HuH-7 (cell line): ENCODE data around the gene MAPRE2.
"Not testable (repeated sequence)": the region's sequence is repeated elsewhere in the genome, so short reads cannot be mapped to it uniquely, and the experiment has no call there.

Experiments used
- DNase-seq: peaks from one replicate; pipeline ENCODE4 v3.0.0; 2011; ENCODE audit warnings: low spot score

MAPRE2 gene

GRCh38 chr18:35091841-35092240, 50.6 kb downstream of the MAPRE2 start:
- DNase-seq, result no peak

- DNase-seq, result no peak
These were observed 54.9 kb downstream of the MAPRE2 start for GRCh38 chr18:35095983-35096676.

- DNase-seq, result no peak
These were observed 55.4 kb downstream of the MAPRE2 start for GRCh38 chr18:35096677-35097011.

GRCh38 chr18:35097195-35097594, 56.0 kb downstream of the MAPRE2 start:
- DNase-seq, result no peak

GRCh38 chr18:35097763-35098162, 56.5 kb downstream of the MAPRE2 start:
- DNase-seq, result no peak

- no peak for DNase-seq
These were observed 58.7 kb downstream of the MAPRE2 start for GRCh38 chr18:35099911-35100310.

- DNase-seq, result no peak
These were observed 63.3 kb downstream of the MAPRE2 start for GRCh38 chr18:35104391-35105051.

DNA sequence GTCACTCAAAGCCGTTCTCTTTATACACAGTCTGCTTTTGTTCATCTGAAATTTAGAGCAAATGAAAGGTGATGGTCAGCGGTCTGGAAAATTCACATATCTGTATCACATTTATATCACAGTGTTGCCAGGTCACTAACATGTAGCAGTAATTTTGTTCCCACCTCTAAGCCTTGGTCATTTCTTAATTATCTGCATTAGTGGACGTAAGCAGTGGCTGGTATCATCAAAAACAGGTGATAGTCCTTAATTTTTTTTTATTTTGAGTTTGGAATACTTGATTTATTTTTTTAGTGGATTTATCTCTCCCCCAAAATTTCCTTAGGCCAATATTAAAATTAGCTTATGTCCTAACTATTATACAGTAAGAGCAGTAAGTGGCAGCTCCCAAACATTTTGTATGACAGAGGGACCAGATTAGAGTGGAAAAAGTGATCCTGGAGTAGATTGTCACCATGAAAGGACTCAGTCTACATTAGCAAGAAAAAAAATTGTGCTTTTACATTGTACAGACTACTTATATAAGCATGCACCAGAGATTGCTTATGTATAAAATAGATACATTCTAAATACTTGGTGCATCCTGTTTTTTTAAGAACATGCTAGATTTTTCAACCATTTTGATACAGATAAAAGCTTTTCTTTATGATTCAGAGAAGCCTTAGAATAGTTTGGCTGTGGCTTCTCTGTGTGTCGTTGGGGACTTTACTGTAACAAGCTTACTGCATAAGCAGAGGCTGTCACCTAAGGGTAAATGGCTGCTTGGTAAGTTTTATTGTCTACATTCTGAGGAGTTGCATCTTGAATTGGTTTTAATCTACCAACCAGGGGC, 65.0 kb downstream of the MAPRE2 start:
- DNase-seq, result no peak

DNA sequence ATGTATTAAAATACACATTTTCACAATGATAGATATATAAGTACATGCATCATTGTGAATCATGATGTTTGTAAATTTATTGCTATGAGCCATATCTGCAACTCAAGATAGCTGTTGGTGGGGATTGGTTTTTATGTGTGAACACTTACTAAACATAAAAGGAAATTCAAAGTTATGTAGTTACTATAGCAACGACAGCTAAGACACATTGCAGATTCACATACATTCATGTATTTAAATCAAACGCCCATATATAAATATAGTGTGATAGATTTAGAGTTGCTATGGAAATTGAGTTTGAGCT, 65.6 kb downstream of the MAPRE2 start:
- no peak for DNase-seq

GRCh38 chr18:35107216-35107615, 66.0 kb downstream of the MAPRE2 start:
- DNase-seq, result no peak

DNA sequence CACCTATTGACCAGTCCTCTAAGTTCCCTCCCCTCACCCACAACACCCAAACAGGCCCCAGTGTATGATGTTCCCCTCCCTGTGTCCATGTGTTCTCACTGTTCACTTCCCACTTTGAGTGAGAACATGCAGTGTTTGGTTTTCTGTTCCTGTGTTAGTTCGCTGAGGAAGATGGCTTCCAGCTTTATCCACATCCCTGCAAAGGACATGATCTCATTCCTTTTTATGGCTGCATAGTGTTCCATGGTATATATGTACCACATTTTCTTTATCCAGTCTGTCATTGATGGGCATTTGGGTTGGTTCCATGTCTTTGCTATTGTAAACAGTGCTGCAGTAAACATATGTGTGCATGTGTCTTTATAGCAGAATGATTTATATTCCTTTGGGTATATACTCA, 66.9 kb downstream of the MAPRE2 start:
- DNase-seq, result not testable (repeated sequence)

- no peak for DNase-seq
These were observed 68.8 kb downstream of the MAPRE2 start for GRCh38 chr18:35110059-35110458.

DNA sequence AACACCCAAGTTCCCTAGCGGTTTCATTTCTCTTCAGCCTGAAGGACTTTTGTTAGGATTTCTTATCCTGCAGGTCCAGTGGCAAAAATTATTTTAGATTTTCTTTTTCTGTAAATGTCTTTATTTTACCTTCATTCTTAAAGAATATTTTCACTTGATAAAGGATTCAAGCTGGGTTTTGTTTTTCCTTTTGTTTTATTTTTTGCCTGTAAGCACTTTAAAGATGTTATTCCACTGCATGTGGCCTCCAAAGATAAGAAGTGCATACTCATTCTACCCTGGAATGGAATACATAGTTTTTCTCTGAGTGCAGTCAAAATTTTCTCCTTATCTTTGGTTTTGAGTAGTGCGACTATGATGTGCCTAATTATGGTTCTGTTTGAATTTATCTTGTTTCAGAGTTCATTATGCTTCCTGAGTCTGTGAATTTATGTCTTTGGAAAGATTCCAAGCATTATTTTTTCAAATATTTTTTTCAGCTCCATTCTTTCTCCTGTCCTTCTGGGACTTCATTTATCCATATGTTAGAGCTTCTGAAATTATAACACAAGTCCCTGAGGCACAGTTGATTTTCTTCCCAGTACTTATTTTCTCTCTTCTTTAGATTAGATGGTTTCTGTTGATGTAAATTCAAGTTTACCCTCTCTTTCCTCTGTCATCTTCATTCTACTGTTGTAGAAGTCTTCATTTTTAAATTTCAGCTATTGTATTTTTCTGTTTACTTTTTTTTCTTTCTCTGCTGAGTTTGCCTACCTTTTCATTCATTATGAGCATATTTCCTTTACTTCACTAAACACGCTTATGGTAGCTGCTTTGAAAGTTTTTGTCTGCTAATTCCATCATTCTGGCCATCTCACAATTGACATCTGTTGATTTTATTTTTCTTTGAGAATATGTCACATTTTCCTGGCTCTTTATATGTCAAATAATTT, 69.6 kb downstream of the MAPRE2 start:
- no peak for DNase-seq

DNA sequence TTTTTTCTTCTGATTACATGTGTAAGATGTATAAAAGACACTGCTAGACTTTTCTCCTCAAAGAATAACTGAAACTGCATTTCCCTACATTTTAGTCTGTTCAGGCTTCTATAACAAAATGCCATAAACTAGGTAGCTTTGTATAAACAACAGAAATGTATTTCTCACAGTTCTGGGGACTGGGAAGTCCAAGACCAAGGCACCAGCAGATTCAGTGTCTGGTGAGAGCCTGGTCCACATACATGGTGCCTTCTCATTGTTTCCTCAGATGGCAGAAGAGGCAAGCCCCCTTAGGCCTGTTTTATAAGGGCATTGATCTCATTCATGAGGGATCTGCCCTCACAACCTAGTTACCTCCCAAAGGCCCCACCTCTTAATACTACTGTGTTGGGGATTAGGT, 71.5 kb downstream of the MAPRE2 start:
- DNase-seq, result no peak

GRCh38 chr18:35114305-35114704, 73.1 kb downstream of the MAPRE2 start:
- no peak for DNase-seq

DNA sequence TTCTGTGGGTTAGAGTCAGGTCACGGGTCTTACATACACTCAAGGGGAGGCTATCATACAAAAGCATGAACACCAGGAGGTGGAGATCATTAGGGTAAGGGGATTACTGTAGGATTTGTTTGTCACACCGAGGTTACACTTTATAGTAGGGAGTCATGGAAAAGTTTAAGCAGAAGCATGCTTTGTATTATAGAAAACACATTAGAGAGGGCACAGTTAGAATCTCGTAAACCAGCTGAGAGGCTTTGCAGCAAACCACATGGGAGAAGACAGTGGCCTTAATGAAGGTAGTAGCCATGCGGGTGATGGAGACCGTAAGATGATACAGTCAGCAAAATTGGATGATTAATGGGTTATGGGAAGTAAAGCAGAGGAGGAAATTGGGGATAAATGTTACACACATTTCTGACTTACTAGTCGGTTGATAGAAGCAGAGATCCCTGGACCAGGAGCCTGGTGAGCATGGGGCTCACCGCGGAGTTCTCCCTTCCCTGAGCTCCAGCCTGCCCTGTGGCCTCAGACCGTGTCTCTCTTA, 75.6 kb downstream of the MAPRE2 start:
- no peak for DNase-seq

DNA sequence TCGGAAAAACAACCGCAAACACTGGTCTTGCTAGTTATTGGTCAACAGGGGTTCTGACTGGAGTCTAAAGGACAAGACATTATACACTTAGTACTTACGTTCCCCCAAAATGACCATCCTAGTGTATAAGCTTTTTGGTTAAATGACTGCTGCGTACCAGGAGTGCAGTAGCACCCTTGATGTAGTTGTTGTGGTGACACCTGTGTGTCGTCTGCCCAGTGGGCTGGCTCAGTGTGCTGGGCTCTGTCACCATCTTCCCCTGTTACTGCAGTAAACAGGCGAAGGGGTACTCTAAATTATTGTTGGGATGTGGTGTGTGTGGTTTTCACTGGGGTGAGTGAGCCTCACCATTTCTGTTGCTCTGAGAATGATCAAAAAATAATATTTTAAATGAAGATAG, 76.2 kb downstream of the MAPRE2 start:
- no peak for DNase-seq

- DNase-seq, result no peak
These were observed 76.8 kb downstream of the MAPRE2 start for GRCh38 chr18:35117951-35118411.

- no peak for DNase-seq
These were observed 77.4 kb downstream of the MAPRE2 start for GRCh38 chr18:35118641-35119040.

- DNase-seq, result no peak
These were observed 79.8 kb downstream of the MAPRE2 start for GRCh38 chr18:35121038-35121437.

DNA sequence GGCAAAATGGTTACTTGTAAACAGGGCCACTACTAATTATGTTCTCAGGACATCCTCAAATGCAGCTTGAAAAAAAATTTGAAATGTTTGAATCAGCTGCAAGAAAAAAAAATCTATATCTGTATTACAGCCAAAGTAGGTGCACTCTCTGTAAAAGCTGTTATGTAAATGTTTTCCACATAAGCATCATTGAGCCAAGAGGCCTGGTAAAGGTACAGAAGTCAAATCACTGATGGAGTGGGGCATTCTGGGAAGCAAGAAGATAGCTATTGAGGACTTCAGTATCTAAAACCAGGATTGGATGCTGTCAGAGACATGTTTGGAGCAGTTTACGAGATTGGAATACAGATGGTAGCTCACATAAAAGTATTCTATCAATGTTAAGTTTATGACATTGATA, 80.3 kb downstream of the MAPRE2 start:
- no peak for DNase-seq
